ENCODE data around the gene PROX2. TPM values are rescaled to one million over a fixed set of nuclear protein-coding genes. Genes with fewer than 3 reads are reported as not detected.

The PROX2 gene
- total and polyA plus RNA-seq, 2 donors (not counting 3 experiments of a cell fraction or from before 2014, with no cell fraction given), result 0.01 TPM; not detected in 1

DNA sequence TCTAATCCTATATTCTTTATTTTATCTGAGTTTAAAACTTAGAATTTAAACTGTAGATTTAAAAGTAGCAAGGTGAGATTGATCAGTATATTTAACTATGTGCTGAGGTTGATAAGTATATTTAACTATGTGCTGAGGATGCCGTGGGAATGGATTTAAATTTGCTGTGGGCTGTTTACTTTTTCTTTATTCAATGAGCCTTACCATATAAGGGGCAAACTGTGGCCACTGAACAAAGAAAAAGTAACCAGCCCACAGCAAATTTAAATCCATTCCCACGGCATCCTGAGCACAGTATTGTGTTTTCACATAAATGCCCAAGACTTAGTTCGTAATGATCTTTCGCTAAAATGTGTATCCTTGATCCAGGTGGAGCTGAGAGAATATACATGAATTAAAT, 43.1 kb downstream of the PROX2 start:
- intact Hi-C loops (cut with micrococcal nuclease), result no loop called here
- H3K9me1 ChIP-seq (replicated peaks; ENCODE audit: control insufficient read depth, extremely low read depth, insufficient read depth, low read length), result no peaks in the 10 kb centered on the region
- peaks cover 11% of the 10 kb centered on the region for H3K4me1 ChIP-seq (ENCODE audit: control insufficient read depth, extremely low read depth, insufficient read depth, low read length)
- H3K9me3 ChIP-seq (replicated peaks; ENCODE audit: control insufficient read depth, insufficient read depth, low read length), result no peaks in the 10 kb centered on the region
- H3K36me3 ChIP-seq (ENCODE audit: control insufficient read depth in 2 of 2, extremely low read depth in 1 of 2, insufficient read depth in 2 of 2, low read length in 2 of 2), result peaks cover 16 to 25% of the 10 kb centered on the region in 2 experiments
- H3K4me3 ChIP-seq (replicated peaks in 1 of 3; ENCODE audit: insufficient read depth in 1 of 3, low read depth in 1 of 3, low read length in 3 of 3), result no peak overlapping the region
- no peaks in the 10 kb centered on the region for H4K20me1 ChIP-seq (replicated peaks; ENCODE audit: control insufficient read depth, extremely low read depth, insufficient read depth, low read length)
- BruUV-seq (replicated peaks), result no TSS peak
- DNase-seq (ENCODE audit: low read depth, low spot score), result no peak
- no peak overlapping the region for H3K9ac ChIP-seq (replicated peaks; ENCODE audit: extremely low read depth, insufficient read depth, low read length)
- no peak for FAIRE-seq
- no peak overlapping the region for H3K4me2 ChIP-seq (ENCODE audit: insufficient read depth, low read length)
- H3K27ac ChIP-seq (ENCODE audit: insufficient read depth, low read depth, low read length), result no peak overlapping the region
- POLR2A ChIA-PET, result no interaction called here
- dilution Hi-C loops (cut with MboI; ENCODE audit: extremely low pct_ligation_motif_present, low sequenced_read_pairs), result no loop called here
- H3K79me2 ChIP-seq (ENCODE audit: control insufficient read depth, insufficient read depth, low read length), result no peaks in the 10 kb centered on the region
- CTCF ChIA-PET, result no interaction called here
- H3K27me3 ChIP-seq (ENCODE audit: control insufficient read depth in 2 of 2, insufficient read depth in 2 of 2, low read length in 2 of 2), result no peaks in the 10 kb centered on the region
- no peak overlapping the region for H2AFZ ChIP-seq (ENCODE audit: low read depth, low read length)
- TF ChIP-seq, protein P1, sequence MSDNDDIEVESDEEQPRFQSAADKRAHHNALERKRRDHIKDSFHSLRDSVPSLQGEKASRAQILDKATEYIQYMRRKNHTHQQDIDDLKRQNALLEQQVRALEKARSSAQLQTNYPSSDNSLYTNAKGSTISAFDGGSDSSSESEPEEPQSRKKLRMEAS (IDR thresholded peaks at IDR 0.05; ENCODE audit: insufficient read depth, insufficient read length), result no peak
- no peak for TF ChIP-seq POLR2A (IDR thresholded peaks at IDR 0.05; ENCODE audit: low read depth, low read length)

DNA sequence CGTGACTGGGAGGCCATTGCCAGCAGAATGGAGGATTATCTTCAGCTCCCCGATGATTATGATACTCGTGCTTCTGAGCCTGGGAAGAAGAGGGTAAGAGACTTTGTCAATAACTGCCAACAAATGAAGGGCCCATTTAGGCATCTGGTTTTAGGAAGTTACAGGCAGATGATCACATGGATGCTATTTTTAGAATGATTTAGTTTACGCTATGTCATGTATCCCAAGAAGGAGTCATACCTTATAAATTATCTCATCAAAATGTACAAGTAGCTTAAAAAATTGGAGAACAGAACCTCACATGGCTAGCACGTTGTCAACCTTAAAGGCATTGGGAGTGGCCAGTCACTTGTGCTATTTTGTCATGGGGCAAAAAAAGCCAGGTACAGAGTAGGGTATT, 46.7 kb downstream of the PROX2 start:
- Histone ChIP-seq H3K79me2 (ENCODE audit: control insufficient read depth, insufficient read depth, low read length) (no peaks in the 10 kb centered on the region), H3K4me3 (replicated peaks in 1 of 3; ENCODE audit: insufficient read depth in 1 of 3, low read depth in 1 of 3, low read length in 3 of 3) (no peak overlapping the region), H3K9ac (replicated peaks; ENCODE audit: extremely low read depth, insufficient read depth, low read length) (no peak overlapping the region), H2AFZ (ENCODE audit: low read depth, low read length) (no peak overlapping the region), H3K9me3 (replicated peaks; ENCODE audit: control insufficient read depth, insufficient read depth, low read length) (no peaks in the 10 kb centered on the region), H3K4me1 (ENCODE audit: control insufficient read depth, extremely low read depth, insufficient read depth, low read length) (peaks cover 14% of the 10 kb centered on the region), H3K36me3 (ENCODE audit: control insufficient read depth in 2 of 2, extremely low read depth in 1 of 2, insufficient read depth in 2 of 2, low read length in 2 of 2) (peaks cover 16% of the 10 kb centered on the region in 2 experiments), H3K4me2 (ENCODE audit: insufficient read depth, low read length) (no peak overlapping the region), H3K27ac (ENCODE audit: insufficient read depth, low read depth, low read length) (no peak overlapping the region), H3K9me1 (replicated peaks; ENCODE audit: control insufficient read depth, extremely low read depth, insufficient read depth, low read length) (no peaks in the 10 kb centered on the region), H4K20me1 (replicated peaks; ENCODE audit: control insufficient read depth, extremely low read depth, insufficient read depth, low read length) (no peaks in the 10 kb centered on the region), H3K27me3 (ENCODE audit: control insufficient read depth in 2 of 2, insufficient read depth in 2 of 2, low read length in 2 of 2) (no peaks in the 10 kb centered on the region)
- ChIA-PET POLR2A (no interaction called here), CTCF (no interaction called here)
- dilution Hi-C loops (cut with MboI; ENCODE audit: extremely low pct_ligation_motif_present, low sequenced_read_pairs) (no loop called here), intact Hi-C loops (cut with micrococcal nuclease) (no loop called here)
- BruUV-seq (replicated peaks), result no TSS peak
- DNase-seq (ENCODE audit: low read depth, low spot score) (no peak), FAIRE-seq (no peak)
- TF ChIP-seq EZH2 (IDR thresholded peaks at IDR 0.05; ENCODE audit: borderline replicate concordance, low read depth, low read length, severe bottlenecking) (no peak), GATA2 (IDR thresholded peaks at IDR 0.05; ENCODE audit: insufficient read depth, insufficient read length, low read depth, low read length) (no peak), MYC (IDR thresholded peaks at IDR 0.05; ENCODE audit: low read depth, low read length) (no peak), POLR2A (IDR thresholded peaks at IDR 0.05; ENCODE audit: low read depth, low read length) (no peak), JUN (IDR thresholded peaks at IDR 0.05; ENCODE audit: borderline replicate concordance, insufficient read depth, insufficient read length, low read depth) (no peak), FOS (IDR thresholded peaks at IDR 0.05; ENCODE audit: borderline replicate concordance, insufficient read depth, low read length) (no peak), POLR2AphosphoS5 (IDR thresholded peaks at IDR 0.05; ENCODE audit: insufficient read depth, low read depth, low read length) (no peak)
- TF ChIP-seq, protein P1 (IDR thresholded peaks at IDR 0.05; ENCODE audit: insufficient read depth, insufficient read length), result no peak
- TF ChIP-seq, protein P2, sequence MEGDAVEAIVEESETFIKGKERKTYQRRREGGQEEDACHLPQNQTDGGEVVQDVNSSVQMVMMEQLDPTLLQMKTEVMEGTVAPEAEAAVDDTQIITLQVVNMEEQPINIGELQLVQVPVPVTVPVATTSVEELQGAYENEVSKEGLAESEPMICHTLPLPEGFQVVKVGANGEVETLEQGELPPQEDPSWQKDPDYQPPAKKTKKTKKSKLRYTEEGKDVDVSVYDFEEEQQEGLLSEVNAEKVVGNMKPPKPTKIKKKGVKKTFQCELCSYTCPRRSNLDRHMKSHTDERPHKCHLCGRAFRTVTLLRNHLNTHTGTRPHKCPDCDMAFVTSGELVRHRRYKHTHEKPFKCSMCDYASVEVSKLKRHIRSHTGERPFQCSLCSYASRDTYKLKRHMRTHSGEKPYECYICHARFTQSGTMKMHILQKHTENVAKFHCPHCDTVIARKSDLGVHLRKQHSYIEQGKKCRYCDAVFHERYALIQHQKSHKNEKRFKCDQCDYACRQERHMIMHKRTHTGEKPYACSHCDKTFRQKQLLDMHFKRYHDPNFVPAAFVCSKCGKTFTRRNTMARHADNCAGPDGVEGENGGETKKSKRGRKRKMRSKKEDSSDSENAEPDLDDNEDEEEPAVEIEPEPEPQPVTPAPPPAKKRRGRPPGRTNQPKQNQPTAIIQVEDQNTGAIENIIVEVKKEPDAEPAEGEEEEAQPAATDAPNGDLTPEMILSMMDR (IDR thresholded peaks at IDR 0.05; ENCODE audit: extremely low read depth in 1 of 2, insufficient read depth in 1 of 2, low read depth in 1 of 2, low read length in 2 of 2), result no peak
